HepG2 (cell line): Measurements from ENCODE around the gene NSMCE3. TPM values are rescaled to one million over a fixed set of nuclear protein-coding genes. Genes with fewer than 3 reads are reported as not detected.

Source experiments
- ATAC-seq: fragments of 200-7000 bp; cut with Tn5 transposase; 3 replicates; pipeline ENCODE4 v1.9.1; 2020; ENCODE audit warnings: mild to moderate bottlenecking, moderate library complexity
- BruUV-seq: library from RNA; stranded (reverse); fragments of 400-500 nt; replicated peaks from 2 replicates; lab custom pipeline; 2021; lab: Mats Ljungman, UMichigan
- CTCF ChIA-PET: fragments of 300-600 bp; formaldehyde crosslinking; extraction: SDS; loops from one replicate; lab custom pipeline; 2021; ENCODE audit warnings: low total read pairs, inconsistent platforms, low intra/inter-chr PET ratio; lab: Yijun Ruan, JAX
- POLR2A ChIA-PET: fragments of 350-600 bp; sonication (Branson Sonifier 250); formaldehyde crosslinking; loops from one replicate; lab custom pipeline; 2020; ENCODE audit warnings: antibody characterized with exemption, inconsistent platforms; lab: Yijun Ruan, JAX
- DNase-seq: peaks from one replicate; pipeline ENCODE4 v3.0.0-alpha.2; 2015; ENCODE audit warnings: low spot score
- FAIRE-seq: peaks from 3 replicates; lab custom pipeline; 2011; peaks lifted over from hg19 to GRCh38; lab: Jason Lieb, UNC
- H2AFZ ChIP-seq: one replicate; pipeline ENCODE4 v1.6.1; 2011; ENCODE audit warnings: low read length, inconsistent platforms
- H3K27ac ChIP-seq: fragments of 300-600 bp; 3 replicates; pipeline ENCODE4 v1.8.0; 2011; ENCODE audit warnings: mixed run types, mild to moderate bottlenecking, mixed read lengths, low read length, inconsistent platforms; ENCODE audit not compliant: insufficient read depth; ENCODE audit errors: extremely low read length
- H3K27me3 ChIP-seq, 2 experiments: fragments of 200-600 bp in 1 of 2; 2 replicates in 1 of 2; 3 replicates in 1 of 2; pipeline versions ENCODE4 v1.6.0 to v1.8.0; 2011; ENCODE audit warnings: low read length in 2 of 2, mild to moderate bottlenecking in 2 of 2, moderate library complexity in 2 of 2, inconsistent platforms in 1 of 2; ENCODE audit not compliant: insufficient read depth in 2 of 2, control insufficient read depth in 1 of 2
- H3K36me3 ChIP-seq, 2 experiments: fragments of 200-600 bp in 1 of 2; replicated peaks in 1 of 2; 2 replicates in 1 of 2; 3 replicates in 1 of 2; pipeline versions ENCODE4 v1.5.1 to v1.8.0; 2011; ENCODE audit warnings: low read length in 2 of 2, inconsistent platforms in 1 of 2; ENCODE audit not compliant: insufficient read depth in 2 of 2, control insufficient read depth in 1 of 2
- H3K4me1 ChIP-seq: 2 replicates; pipeline ENCODE4 v1.5.1; 2012; ENCODE audit warnings: low read length, inconsistent platforms; ENCODE audit not compliant: insufficient read depth
- H3K4me2 ChIP-seq: 2 replicates; pipeline ENCODE4 v1.6.0; 2011; ENCODE audit warnings: low read depth, low read length, inconsistent platforms
- H3K4me3 ChIP-seq, 3 experiments: fragments of 200-600 bp in 1 of 3; sonication (generic), shearing (Covaris generic) in 1 of 3; replicated peaks in 1 of 3; 2 replicates each; pipeline ENCODE4 v1.5.1; 2011 to 2016; ENCODE audit warnings: low read length in 3 of 3, inconsistent platforms in 2 of 3, low read depth in 2 of 3, mild to moderate bottlenecking in 2 of 3, control low read depth in 1 of 3, mixed read lengths in 1 of 3; ENCODE audit not compliant: insufficient read depth in 1 of 3
- H3K79me2 ChIP-seq: one replicate; pipeline ENCODE4 v1.6.1; 2011; ENCODE audit warnings: low read length, inconsistent platforms; ENCODE audit not compliant: insufficient read depth
- H3K9ac ChIP-seq: 2 replicates; pipeline ENCODE4 v1.6.0; 2011; ENCODE audit warnings: mild to moderate bottlenecking, low read depth, low read length, inconsistent platforms; ENCODE audit not compliant: insufficient read depth
- H3K9me3 ChIP-seq: 2 replicates; pipeline ENCODE4 v1.5.1; 2012; ENCODE audit warnings: mild to moderate bottlenecking, low read length
- H4K20me1 ChIP-seq: 2 replicates; pipeline ENCODE4 v1.6.0; 2011; ENCODE audit warnings: inconsistent platforms, mild to moderate bottlenecking, low read length, moderate library complexity; ENCODE audit not compliant: insufficient read depth
- CAMTA2 ChIP-seq: sonication (generic); formaldehyde crosslinking; IDR thresholded peaks from 2 replicates; pipeline ENCODE4 v1.4.0; 2020; ENCODE audit warnings: mild to moderate bottlenecking, missing genetic modification reagents, borderline replicate concordance
- CREB3 ChIP-seq: sonication (generic); formaldehyde crosslinking; IDR thresholded peaks from 2 replicates; pipeline ENCODE4 v1.5.0; 2020; ENCODE audit warnings: missing genetic modification reagents
- ESRRA ChIP-seq: sonication (generic); formaldehyde crosslinking; IDR thresholded peaks from 2 replicates; pipeline ENCODE4 v1.5.1; 2020; ENCODE audit warnings: mild to moderate bottlenecking, low read depth, missing genetic modification reagents
- FOXO1 ChIP-seq: sonication (generic); formaldehyde crosslinking; IDR thresholded peaks from 2 replicates; pipeline ENCODE4 v1.4.0; 2020; ENCODE audit warnings: missing genetic modification reagents
- GABPB1 ChIP-seq: IDR thresholded peaks from 2 replicates; pipeline ENCODE4 v1.6.1; 2016; ENCODE audit warnings: mild to moderate bottlenecking, missing genetic modification reagents, moderate library complexity, missing compliant biosample characterization
- MXI1 ChIP-seq: IDR thresholded peaks from 3 replicates; pipeline ENCODE4 v1.6.1; 2012; ENCODE audit warnings: low read depth, low read length, inconsistent platforms, borderline replicate concordance
- MYPOP ChIP-seq: sonication (generic); formaldehyde crosslinking; IDR thresholded peaks from 2 replicates; pipeline ENCODE4 v1.8.1; 2023; ENCODE audit warnings: mild to moderate bottlenecking, moderate library complexity, missing genetic modification reagents
- PBX2 ChIP-seq: IDR thresholded peaks from 2 replicates; pipeline ENCODE4 v1.6.1; 2016; ENCODE audit warnings: control low read depth
- PTBP1 ChIP-seq: fragments of 200-400 bp; formaldehyde crosslinking; IDR thresholded peaks from 2 replicates; pipeline ENCODE4 v1.6.1; 2018; ENCODE audit warnings: low read length, low read depth; ENCODE audit not compliant: poor library complexity, severe bottlenecking
- REL ChIP-seq: sonication (generic); formaldehyde crosslinking; conservative IDR thresholded peaks from 2 replicates; pipeline ENCODE4 v1.8.0; 2022; ENCODE audit warnings: mild to moderate bottlenecking, missing genetic modification reagents, moderate library complexity
- RELA ChIP-seq: sonication (generic); formaldehyde crosslinking; IDR thresholded peaks from 2 replicates; pipeline ENCODE4 v1.4.0; 2020; ENCODE audit warnings: missing genetic modification reagents
- ZC3H4 ChIP-seq: sonication (generic); formaldehyde crosslinking; IDR thresholded peaks from 2 replicates; pipeline ENCODE4 v1.4.0; 2020; ENCODE audit warnings: missing genetic modification reagents, borderline replicate concordance
- ZFP90 ChIP-seq: sonication (generic); formaldehyde crosslinking; IDR thresholded peaks from 2 replicates; pipeline ENCODE4 v1.8.0; 2022; ENCODE audit warnings: missing genetic modification reagents, mild to moderate bottlenecking, inconsistent platforms, borderline replicate concordance
- ZFX ChIP-seq: sonication (generic); formaldehyde crosslinking; IDR thresholded peaks from 2 replicates; pipeline ENCODE4 v1.4.0; 2020; ENCODE audit warnings: mild to moderate bottlenecking, low read depth, missing genetic modification reagents, moderate library complexity
- ZNF136 ChIP-seq: sonication (generic); formaldehyde crosslinking; IDR thresholded peaks from 2 replicates; pipeline ENCODE4 v1.8.1; 2022; ENCODE audit warnings: low read depth, mild to moderate bottlenecking, moderate library complexity, missing genetic modification reagents
- ZNF275 ChIP-seq: sonication (generic); formaldehyde crosslinking; IDR thresholded peaks from 2 replicates; pipeline ENCODE4 v1.8.0; 2022; ENCODE audit warnings: missing genetic modification reagents, mild to moderate bottlenecking, inconsistent platforms, borderline replicate concordance
- ZNF543 ChIP-seq: sonication (generic); formaldehyde crosslinking; IDR thresholded peaks from 2 replicates; pipeline ENCODE4 v1.4.0; 2020; ENCODE audit warnings: mild to moderate bottlenecking, missing genetic modification reagents
- ZNF768 ChIP-seq: sonication (generic); formaldehyde crosslinking; IDR thresholded peaks from 2 replicates; pipeline ENCODE4 v1.4.0; 2020; ENCODE audit warnings: missing genetic modification reagents
- WGBS: methylation state at CpG from one replicate; pipeline ENCODE4 v1.1.6; 2017; ENCODE audit warnings: low lambda C conversion rate; 5-methylcytosine and 5-hydroxymethylcytosine counted together
- in situ Hi-C: cut with HindIII; loops from 2 replicates; pipeline ENCODE4 v1.10.0; 2017; ENCODE audit warnings: low pct_unique_long_range_greater_than_20kb; ENCODE audit not compliant: extremely low pct_ligation_motif_present
- intact Hi-C: fragments of 100-400 bp; cut with micrococcal nuclease; formaldehyde crosslinking; loops from one replicate; pipeline ENCODE4 v1.10.0; 2022; ENCODE audit not compliant: unreplicated experiment
- polyA plus RNA-seq, 8 experiments: library from polyadenylated mRNA; depleted of rRNA in 3 of 8; stranded (reverse) in 7 of 8; unstranded in 1 of 8; fragments of >200 nt; fragmentation: Illumina TruSeq in 4 of 8; extraction: Trizol in 4 of 8; gene quantifications; 2 replicates each; pipeline versions ENCODE4 v1.2.1 to v1.2.3, GENCODE V29; 2011 to 2016; ENCODE audit warnings: low read depth in 4 of 8, missing spikeins in 1 of 8, mixed read lengths in 1 of 8; ENCODE audit not compliant: insufficient read depth in 1 of 8
- total RNA-seq, 5 experiments: library from RNA; depleted of rRNA; stranded (reverse); fragments of >200 nt; fragmentation: Illumina TruSeq; extraction: Trizol; gene quantifications; 2 replicates each; pipeline ENCODE4 v1.2.3, GENCODE V29; 2016; ENCODE audit warnings: low read depth in 1 of 5
- TF ChIP-seq, protein P1 (sequence below): sonication (generic); formaldehyde crosslinking; IDR thresholded peaks from 2 replicates; pipeline ENCODE4 v1.4.0; 2020; ENCODE audit warnings: mild to moderate bottlenecking, missing genetic modification reagents, borderline replicate concordance

Gene NSMCE3
- total and polyA plus RNA-seq, 2 of the 13 experiments (the other 11 are each of a cell fraction or from before 2014, with no cell fraction given): 3.0 to 3.7 TPM

DNA sequence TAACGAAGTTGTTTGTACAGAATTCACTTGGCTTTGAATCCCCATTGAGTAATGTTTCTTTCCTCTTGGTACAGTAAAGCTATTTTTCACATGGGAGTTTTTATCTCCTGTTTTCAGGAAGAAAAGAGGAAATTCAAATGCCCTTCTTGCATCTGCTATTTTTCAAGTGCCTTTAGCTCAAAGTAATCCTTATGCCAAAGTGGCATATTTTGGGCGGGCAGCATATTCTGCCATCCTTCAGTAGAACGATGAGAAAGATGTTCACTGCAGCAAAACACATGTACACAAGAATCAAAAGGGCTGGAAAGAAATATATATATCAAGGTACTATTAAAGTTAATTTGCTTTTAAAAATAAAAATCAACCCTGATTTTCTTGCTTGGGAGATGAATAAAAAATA lies 5.3 kb upstream of the NSMCE3 start:
- in situ Hi-C loops: no loop called here
- POLR2A ChIA-PET: no interaction called here
- ATAC-seq: no peak

More for the DNA sequence above, 5.3 kb upstream of the NSMCE3 start:
- CTCF ChIA-PET: no interaction called here
- H3K4me3 ChIP-seq: no peak overlapping the region
- no peaks in the 10 kb centered on the region for H3K79me2 ChIP-seq
- BruUV-seq: no TSS peak
- no peaks in the 10 kb centered on the region for H4K20me1 ChIP-seq
- intact Hi-C loops: no loop called here
- H3K36me3 ChIP-seq: no peaks in the 10 kb centered on the region
- no peak for TF ChIP-seq ESRRA (CRISPR knock-in tag)
- TF ChIP-seq RELA (CRISPR knock-in tag): no peak
- TF ChIP-seq CREB3 (CRISPR knock-in tag): no peak
- no peak for TF ChIP-seq PTBP1
- TF ChIP-seq FOXO1 (CRISPR knock-in tag): no peak
- no peak for TF ChIP-seq ZNF136
- no peak for TF ChIP-seq MYPOP (CRISPR knock-in tag)
- no peak for TF ChIP-seq ZC3H4 (CRISPR knock-in tag)
- TF ChIP-seq CAMTA2 (CRISPR knock-in tag): no peak
- no peak for TF ChIP-seq ZNF275 (CRISPR knock-in tag)
- TF ChIP-seq ZNF543 (CRISPR knock-in tag): no peak
- no peak for TF ChIP-seq PBX2 (CRISPR knock-in tag)
- TF ChIP-seq, protein P1, sequence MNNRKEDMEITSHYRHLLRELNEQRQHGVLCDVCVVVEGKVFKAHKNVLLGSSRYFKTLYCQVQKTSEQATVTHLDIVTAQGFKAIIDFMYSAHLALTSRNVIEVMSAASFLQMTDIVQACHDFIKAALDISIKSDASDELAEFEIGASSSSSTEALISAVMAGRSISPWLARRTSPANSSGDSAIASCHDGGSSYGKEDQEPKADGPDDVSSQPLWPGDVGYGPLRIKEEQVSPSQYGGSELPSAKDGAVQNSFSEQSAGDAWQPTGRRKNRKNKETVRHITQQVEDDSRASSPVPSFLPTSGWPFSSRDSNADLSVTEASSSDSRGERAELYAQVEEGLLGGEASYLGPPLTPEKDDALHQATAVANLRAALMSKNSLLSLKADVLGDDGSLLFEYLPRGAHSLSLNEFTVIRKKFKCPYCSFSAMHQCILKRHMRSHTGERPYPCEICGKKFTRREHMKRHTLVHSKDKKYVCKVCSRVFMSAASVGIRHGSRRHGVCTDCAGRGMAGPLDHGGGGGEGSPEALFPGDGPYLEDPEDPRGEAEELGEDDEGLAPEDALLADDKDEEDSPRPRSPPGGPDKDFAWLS (CRISPR knock-in tag): no peak
- no peak for TF ChIP-seq GABPB1
- no peak for TF ChIP-seq ZFP90
- no peak for TF ChIP-seq REL (CRISPR knock-in tag)
- TF ChIP-seq ZNF768 (CRISPR knock-in tag): no peak
- TF ChIP-seq MXI1: no peak
- TF ChIP-seq ZFX: no peak
- no peaks in the 10 kb centered on the region for H3K9me3 ChIP-seq
- no peak for DNase-seq
- no peak overlapping the region for H3K27ac ChIP-seq
- no peaks in the 10 kb centered on the region for H3K4me1 ChIP-seq
- FAIRE-seq: no peak
- H3K9ac ChIP-seq: no peak overlapping the region
- no peak overlapping the region for H3K4me2 ChIP-seq
- 1% methylated on average over 3 of the region's 3 CpGs for WGBS
- no peak overlapping the region for H2AFZ ChIP-seq
- H3K27me3 ChIP-seq: peaks cover 3 to 4% of the 10 kb centered on the region in 2 experiments; a peak in 2 of 5 replicates
